GM19035 (cell line): ENCODE data around the gene LGALS3BP.

Experiments
- ATAC-seq: cut with Tn5 transposase; IDR thresholded peaks from one replicate; pipeline ENCODE4 v1.9.1; 2021; ENCODE audit not compliant: unreplicated experiment

Gene LGALS3BP

GRCh38 chr17:78985395-78985794 lies 5.7 kb upstream of the LGALS3BP start:
- no peak for ATAC-seq

DNA sequence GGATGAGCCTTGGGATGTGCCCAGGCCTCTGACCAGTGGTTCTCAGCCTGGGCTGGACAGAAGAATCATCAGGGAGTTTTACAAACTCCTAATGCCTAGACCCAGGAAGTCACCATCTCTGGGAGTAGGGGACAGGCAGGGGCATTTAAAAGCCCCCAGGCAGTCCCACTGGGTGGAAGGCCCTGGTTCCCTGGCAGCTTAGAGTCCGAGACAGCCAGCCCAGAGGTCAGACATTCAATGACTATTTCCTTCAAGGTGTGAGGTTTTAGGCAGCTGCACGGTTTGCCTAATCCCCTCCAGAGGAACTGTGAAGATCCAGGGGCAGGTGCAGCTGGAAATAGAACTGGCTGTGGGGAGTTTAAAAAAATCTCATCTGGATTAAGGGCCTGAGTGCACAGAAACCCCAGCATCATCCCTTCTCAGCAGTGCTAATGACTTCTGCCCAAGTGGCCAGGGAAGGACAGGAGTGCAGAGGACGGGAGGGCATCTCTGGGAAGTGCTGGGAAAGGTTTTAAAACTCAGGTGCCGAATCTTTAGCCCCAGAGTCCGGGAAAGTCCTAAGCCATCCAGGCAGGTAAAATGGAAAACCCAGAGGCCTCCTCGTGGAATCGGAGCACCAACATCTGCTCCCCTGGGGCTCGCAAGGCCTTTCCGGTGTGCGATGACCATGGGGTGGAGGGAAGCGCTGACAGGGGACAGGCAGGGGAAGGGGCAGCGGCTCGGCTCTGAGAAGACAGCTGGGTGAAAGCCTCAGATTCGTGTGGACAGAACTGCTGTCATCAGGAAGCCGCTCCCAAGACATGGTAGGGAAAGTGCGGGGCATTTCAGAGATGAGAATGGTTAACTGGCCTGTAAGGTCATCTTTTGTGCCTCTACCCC lies 1.5 kb upstream of the LGALS3BP start:
- no peak for ATAC-seq

DNA sequence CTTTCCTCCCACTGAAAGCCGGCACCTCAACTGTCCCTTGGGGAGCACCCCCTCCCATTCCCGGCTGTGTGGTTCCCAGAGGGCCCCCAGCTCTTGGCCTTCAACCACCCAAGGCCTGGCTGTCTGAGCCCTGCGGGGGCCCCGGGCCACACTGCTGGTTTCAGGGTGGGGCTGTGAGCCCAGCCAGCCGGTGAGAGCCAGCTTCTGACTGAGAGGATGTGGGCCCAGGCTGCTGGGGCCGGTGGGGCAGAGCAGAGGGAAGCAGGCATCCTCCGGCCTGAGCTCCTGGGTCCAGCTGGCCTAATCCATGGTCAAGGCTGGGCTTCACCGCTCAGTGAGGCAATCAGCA lies 875 bp upstream of the LGALS3BP start:
- no peak for ATAC-seq

- no peak for ATAC-seq
Observed at GRCh38 chr17:78977997-78978973, 1.4 kb downstream of the LGALS3BP start.

DNA sequence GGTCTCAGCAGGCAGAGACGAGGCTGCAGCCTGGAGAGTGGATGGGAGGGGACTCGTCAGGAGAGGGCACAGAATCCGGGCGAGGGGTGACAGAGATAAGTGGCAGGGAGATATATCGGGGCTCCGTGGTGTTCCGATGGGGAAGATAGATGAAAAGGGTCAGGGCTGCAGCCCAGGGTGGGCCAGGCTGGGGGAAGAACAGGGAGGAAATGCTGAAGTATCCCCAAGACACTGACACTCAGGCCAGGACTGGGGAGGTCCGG lies 2.1 kb downstream of the LGALS3BP start:
- ATAC-seq: no peak

GRCh38 chr17:78976907-78977680 lies 2.6 kb downstream of the LGALS3BP start:
- no peak for ATAC-seq

GRCh38 chr17:78974635-78975591 lies 4.8 kb downstream of the LGALS3BP start:
- no peak for ATAC-seq

GRCh38 chr17:78973792-78974520 lies 5.8 kb downstream of the LGALS3BP start:
- no peak for ATAC-seq

- ATAC-seq: no peak
Observed at GRCh38 chr17:78973196-78973595, 6.5 kb downstream of the LGALS3BP start.

DNA sequence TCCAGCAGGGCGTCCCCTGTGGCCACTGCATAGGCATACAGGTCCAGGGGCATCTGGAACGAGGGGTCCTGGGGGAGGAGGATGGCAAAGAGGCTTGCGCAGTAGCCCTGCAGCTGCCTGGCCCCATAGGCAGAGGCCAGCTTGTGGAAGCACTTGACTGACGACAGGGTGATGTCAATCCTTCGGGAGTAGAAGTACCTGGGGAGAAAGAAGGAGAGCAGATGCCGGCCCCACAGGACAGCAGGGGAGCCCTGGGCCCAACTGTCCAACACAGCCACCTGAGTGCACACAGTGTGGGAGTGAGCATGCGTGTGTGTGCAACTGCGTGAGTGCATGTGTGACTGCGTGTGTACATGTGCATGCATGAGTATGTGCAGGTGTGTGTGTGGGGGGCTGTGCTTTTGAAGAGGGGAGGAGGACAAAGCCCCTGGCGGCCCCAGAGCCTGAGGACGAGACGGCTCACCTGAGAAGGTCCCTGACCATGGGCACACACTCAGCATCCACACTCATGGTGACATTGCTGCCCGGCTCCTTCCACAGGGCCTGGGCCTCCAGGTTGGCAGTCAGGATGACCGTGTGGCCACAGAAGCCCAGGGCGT lies 7.1 kb downstream of the LGALS3BP start:
- ATAC-seq: no peak

DNA sequence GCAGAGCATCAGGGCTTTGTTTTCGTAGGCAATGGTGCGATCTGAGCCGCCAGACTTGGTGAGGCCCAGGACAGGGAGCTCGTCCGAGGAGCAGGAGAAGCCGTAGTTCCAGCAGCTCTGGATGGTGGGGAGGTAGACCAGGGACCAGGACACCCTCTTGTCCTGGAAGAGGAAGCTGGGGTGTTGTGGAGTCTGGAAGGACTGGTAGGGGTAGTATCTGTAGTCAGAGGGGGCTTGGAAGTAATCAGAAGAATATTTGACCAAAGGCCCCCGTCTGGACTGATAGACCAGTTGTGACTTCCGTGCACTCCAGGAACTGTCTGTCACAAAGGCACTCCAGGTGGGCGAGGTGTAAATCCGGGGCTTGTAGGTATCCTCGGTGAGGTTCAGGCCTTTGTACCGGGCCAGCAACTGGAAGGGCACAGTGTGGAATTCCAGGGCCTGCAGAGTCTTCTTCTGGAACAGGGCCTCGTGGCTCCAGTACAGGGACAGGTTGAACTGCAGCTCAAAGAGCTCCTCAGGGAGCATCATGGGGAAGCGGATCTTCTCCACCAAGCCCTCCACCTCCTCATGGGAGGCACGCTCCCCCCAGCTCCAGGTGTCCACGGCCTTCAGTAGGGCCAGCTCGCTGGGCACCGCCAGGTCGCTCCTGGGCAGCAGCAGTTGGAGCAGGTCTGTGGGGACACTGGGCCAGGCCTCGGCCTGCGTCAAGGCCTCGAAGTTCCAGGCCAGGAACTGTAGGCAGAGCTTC lies 7.8 kb downstream of the LGALS3BP start:
- ATAC-seq: no peak

GRCh38 chr17:78970834-78971755 lies 8.6 kb downstream of the LGALS3BP start:
- ATAC-seq: no peak

DNA sequence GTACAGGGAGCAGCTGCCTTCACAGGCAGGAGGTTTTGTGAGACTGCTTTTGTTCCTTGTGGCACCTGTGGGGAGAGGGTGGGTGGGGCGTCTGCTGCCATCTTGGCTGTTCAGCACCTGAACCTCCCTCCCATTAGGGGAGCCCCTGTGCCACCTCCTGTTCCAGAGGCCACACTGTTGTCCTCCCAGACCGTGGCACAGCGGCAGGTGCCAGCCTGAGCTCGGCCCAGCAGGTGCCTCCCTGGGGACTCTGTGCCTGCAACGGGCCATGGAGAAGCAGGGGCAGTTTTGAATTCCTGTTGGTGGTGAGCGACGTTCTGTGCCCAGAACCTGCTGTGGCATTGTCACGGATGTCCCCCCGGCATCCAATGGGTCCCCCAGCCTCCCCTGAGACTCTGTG lies 9.9 kb downstream of the LGALS3BP start:
- no peak for ATAC-seq

DNA sequence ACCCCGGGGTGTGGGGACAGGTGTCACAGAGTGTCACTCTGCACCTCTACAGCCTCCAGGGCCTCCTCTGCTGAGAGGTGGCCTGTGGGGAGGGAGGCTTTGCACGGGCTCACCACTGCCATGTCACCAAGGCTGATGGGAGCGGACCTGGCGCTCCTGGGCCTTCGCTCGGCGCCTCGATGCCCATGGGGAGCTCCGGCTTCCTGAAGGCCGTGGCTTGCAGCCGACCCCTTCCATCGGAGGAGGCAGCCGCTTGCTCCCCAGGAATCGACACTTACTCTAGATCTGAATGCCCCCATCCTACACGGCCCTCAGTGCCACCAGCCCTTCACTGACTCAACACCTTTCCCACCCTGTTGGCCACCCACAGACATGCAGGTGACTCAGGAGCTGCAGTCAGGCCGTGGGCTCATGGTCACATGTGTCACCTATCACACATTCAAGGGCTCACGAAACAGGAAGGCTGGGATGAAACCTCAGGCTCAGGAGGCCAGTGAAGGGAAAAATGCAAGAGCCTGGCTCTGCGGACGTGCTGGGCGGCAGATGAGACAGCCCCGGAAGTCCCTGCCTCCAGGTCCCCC lies 11.9 kb downstream of the LGALS3BP start:
- no peak for ATAC-seq

- ATAC-seq: no peak
Observed at GRCh38 chr17:78966910-78967600, 12.7 kb downstream of the LGALS3BP start.

DNA sequence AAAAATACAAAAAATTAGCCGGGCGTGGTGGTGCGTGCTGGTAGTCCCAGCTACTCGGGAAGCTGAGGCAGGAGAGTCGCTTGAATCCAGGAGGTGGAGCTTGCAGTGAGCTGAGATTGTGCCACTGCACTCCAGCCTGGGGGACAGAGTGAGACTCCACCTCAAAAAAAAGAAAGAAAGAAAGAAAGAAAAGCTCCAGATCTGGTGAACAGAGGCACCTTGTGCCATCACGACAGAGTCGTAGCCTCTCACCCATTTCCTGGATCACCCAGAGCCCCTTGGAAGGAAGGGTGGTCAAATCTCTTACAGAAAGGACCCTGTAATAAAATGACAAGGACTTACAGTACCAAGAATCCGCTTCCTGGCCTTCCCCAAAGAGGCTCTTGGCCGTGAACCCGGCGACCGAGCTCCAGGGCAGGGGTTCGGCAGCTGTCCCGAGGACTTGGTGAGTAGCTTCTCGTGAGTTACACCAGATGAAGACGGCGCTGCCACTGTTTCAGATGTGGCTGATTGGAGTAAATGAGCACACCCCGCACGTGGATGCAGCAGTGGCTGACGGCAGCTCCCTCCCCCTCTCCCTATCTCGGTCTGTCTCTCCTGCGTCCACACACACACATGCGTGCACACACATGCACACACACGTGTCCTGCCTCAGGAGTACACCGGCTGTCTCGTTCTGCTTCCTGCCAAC lies 13.5 kb downstream of the LGALS3BP start:
- no peak for ATAC-seq
